BLaER1 (cell line): ENCODE measurements around the gene CLEC18A.

ENCODE experiments used
- H3K27ac ChIP-seq: shearing (Covaris generic); formaldehyde crosslinking; 2 replicates; pipeline ENCODE4 v1.8.1; 2022
- H3K27me3 ChIP-seq: shearing (Covaris generic); formaldehyde crosslinking; 2 replicates; pipeline ENCODE4 v1.8.1; 2022
- H3K36me3 ChIP-seq: shearing (Covaris generic); formaldehyde crosslinking; 2 replicates; pipeline ENCODE4 v1.8.1; 2022
- H3K4me1 ChIP-seq: shearing (Covaris generic); formaldehyde crosslinking; 2 replicates; pipeline ENCODE4 v1.8.1; 2022
- H3K4me2 ChIP-seq: shearing (Covaris generic); formaldehyde crosslinking; 2 replicates; pipeline ENCODE4 v1.8.1; 2022
- H3K4me3 ChIP-seq: shearing (Covaris generic); formaldehyde crosslinking; 2 replicates; pipeline ENCODE4 v1.8.1; 2022
- H3K9ac ChIP-seq: shearing (Covaris generic); formaldehyde crosslinking; 2 replicates; pipeline ENCODE4 v1.8.1; 2022
- H3K9me3 ChIP-seq: shearing (Covaris generic); formaldehyde crosslinking; 2 replicates; pipeline ENCODE4 v1.8.1; 2022
- H4K20me1 ChIP-seq: shearing (Covaris generic); formaldehyde crosslinking; 2 replicates; pipeline ENCODE4 v1.8.1; 2022
- Cebpa-rat ChIP-seq: shearing (Covaris generic); IDR thresholded peaks from 2 replicates; pipeline ENCODE4 v1.8.1; 2022

The CLEC18A gene

GRCh38 chr16:69917739-69918138 lies 33.4 kb upstream of the CLEC18A start:
- no peak overlapping the region for H3K27ac ChIP-seq
- no peaks in the 10 kb centered on the region for H3K27me3 ChIP-seq
- H3K4me1 ChIP-seq, result peaks cover 9% of the 10 kb centered on the region
- no peak overlapping the region for H3K9ac ChIP-seq
- H3K36me3 ChIP-seq, result peaks cover 9% of the 10 kb centered on the region; the same call in 1 of the 2 replicates
- no peak overlapping the region for H3K4me3 ChIP-seq
- no peaks in the 10 kb centered on the region for H3K9me3 ChIP-seq
- H4K20me1 ChIP-seq, result no peaks in the 10 kb centered on the region
- no peak for TF ChIP-seq Cebpa-rat
- H3K4me2 ChIP-seq, result no peak overlapping the region

GRCh38 chr16:69918241-69918640 lies 32.9 kb upstream of the CLEC18A start:
- no peak for TF ChIP-seq Cebpa-rat
- Histone ChIP-seq H3K36me3 (peaks cover 9% of the 10 kb centered on the region; the same call in 1 of the 2 replicates), H3K9ac (no peak overlapping the region), H3K9me3 (no peaks in the 10 kb centered on the region), H3K4me1 (peaks cover 14% of the 10 kb centered on the region), H3K4me2 (no peak overlapping the region), H3K4me3 (no peak overlapping the region), H4K20me1 (no peaks in the 10 kb centered on the region), H3K27me3 (no peaks in the 10 kb centered on the region), H3K27ac (no peak overlapping the region)

GRCh38 chr16:69921127-69921526 lies 30.0 kb upstream of the CLEC18A start:
- peaks cover 42% of the 10 kb centered on the region for H3K4me1 ChIP-seq
- no peaks in the 10 kb centered on the region for H4K20me1 ChIP-seq
- H3K9ac ChIP-seq, result no peak overlapping the region
- peaks cover 18% of the 10 kb centered on the region; the same call in 1 of the 2 replicates for H3K36me3 ChIP-seq
- no peak for TF ChIP-seq Cebpa-rat
- no peaks in the 10 kb centered on the region for H3K27me3 ChIP-seq
- H3K27ac ChIP-seq, result no peak overlapping the region
- no peak overlapping the region for H3K4me2 ChIP-seq
- H3K4me3 ChIP-seq, result no peak overlapping the region
- H3K9me3 ChIP-seq, result no peaks in the 10 kb centered on the region

GRCh38 chr16:69922200-69922599 lies 28.9 kb upstream of the CLEC18A start:
- no peaks in the 10 kb centered on the region for H4K20me1 ChIP-seq
- TF ChIP-seq Cebpa-rat, result no peak

GRCh38 chr16:69924041-69924775 lies 26.9 kb upstream of the CLEC18A start:
- peak overlapping the region; percentile 40; the same call in 1 of the 2 replicates for H3K9ac ChIP-seq
- H3K4me2 ChIP-seq, result peak overlapping the region; percentile 70

More at GRCh38 chr16:69922200-69922599, 28.9 kb upstream of the CLEC18A start:
- Histone ChIP-seq H3K27me3 (no peaks in the 10 kb centered on the region), H3K27ac (no peak overlapping the region), H3K36me3 (peaks cover 17% of the 10 kb centered on the region; the same call in 1 of the 2 replicates), H3K9me3 (no peaks in the 10 kb centered on the region), H3K4me1 (peaks cover 52% of the 10 kb centered on the region), H3K4me2 (peak overlapping the region; percentile 15; the same call in 1 of the 2 replicates), H3K4me3 (no peak overlapping the region), H3K9ac (no peak overlapping the region)

GRCh38 chr16:69924777-69925191 lies 26.4 kb upstream of the CLEC18A start:
- 0 out of 2 replicates have a peak, but pooled peaks cover 9% of the 10 kb centered on the region for H3K36me3 ChIP-seq
- TF ChIP-seq Cebpa-rat, result no peak
- H3K4me1 ChIP-seq, result peaks cover 78% of the 10 kb centered on the region
- no peaks in the 10 kb centered on the region for H3K9me3 ChIP-seq
- peak overlapping the region; percentile 46 for H3K4me2 ChIP-seq
- H3K4me3 ChIP-seq, result no peak overlapping the region
- H3K27me3 ChIP-seq, result no peaks in the 10 kb centered on the region
- no peak overlapping the region for H3K9ac ChIP-seq
- H4K20me1 ChIP-seq, result no peaks in the 10 kb centered on the region
- no peak overlapping the region for H3K27ac ChIP-seq

More at GRCh38 chr16:69924041-69924775, 26.9 kb upstream of the CLEC18A start:
- Histone ChIP-seq H3K27me3 (no peaks in the 10 kb centered on the region), H3K4me1 (peaks cover 72% of the 10 kb centered on the region), H3K27ac (peak overlapping the region; percentile 61), H4K20me1 (no peaks in the 10 kb centered on the region), H3K36me3 (0 out of 2 replicates have a peak, but pooled peaks cover 9% of the 10 kb centered on the region), H3K4me3 (no peak overlapping the region), H3K9me3 (no peaks in the 10 kb centered on the region)
- no peak for TF ChIP-seq Cebpa-rat

- no peak for TF ChIP-seq Cebpa-rat
- Histone ChIP-seq H3K27ac (no peak overlapping the region), H3K36me3 (0 out of 2 replicates have a peak, but pooled peaks cover 9% of the 10 kb centered on the region), H3K9me3 (no peaks in the 10 kb centered on the region), H4K20me1 (no peaks in the 10 kb centered on the region), H3K4me2 (peak overlapping the region; percentile 1; the same call in 1 of the 2 replicates), H3K9ac (no peak overlapping the region), H3K27me3 (no peaks in the 10 kb centered on the region), H3K4me3 (no peak overlapping the region), H3K4me1 (peaks cover 82% of the 10 kb centered on the region)
Observed at GRCh38 chr16:69925311-69925710, 25.8 kb upstream of the CLEC18A start.

- Histone ChIP-seq H3K4me3 (no peak overlapping the region), H4K20me1 (no peaks in the 10 kb centered on the region), H3K27me3 (no peaks in the 10 kb centered on the region), H3K4me1 (peaks cover 82% of the 10 kb centered on the region), H3K4me2 (peak overlapping the region; percentile 73), H3K9me3 (no peaks in the 10 kb centered on the region), H3K9ac (no peak overlapping the region), H3K27ac (peak overlapping the region; percentile 77; the same call in 1 of the 2 replicates), H3K36me3 (peaks cover 17% of the 10 kb centered on the region)
- no peak for TF ChIP-seq Cebpa-rat
Observed at GRCh38 chr16:69926241-69926640, 24.9 kb upstream of the CLEC18A start.

GRCh38 chr16:69927056-69927757 lies 23.9 kb upstream of the CLEC18A start:
- Histone ChIP-seq H3K9ac (peak overlapping the region; percentile 51; the same call in 1 of the 2 replicates), H3K4me1 (peaks cover 81% of the 10 kb centered on the region), H3K9me3 (no peaks in the 10 kb centered on the region), H4K20me1 (no peaks in the 10 kb centered on the region), H3K27me3 (no peaks in the 10 kb centered on the region), H3K36me3 (peaks cover 26% of the 10 kb centered on the region), H3K4me2 (peak overlapping the region; percentile 73), H3K27ac (peak overlapping the region; percentile 77), H3K4me3 (0 out of 2 replicates have a peak overlapping the region, but pooled peaks have one; percentile 1)
- no peak for TF ChIP-seq Cebpa-rat

- no peaks in the 10 kb centered on the region for H3K27me3 ChIP-seq
- no peak overlapping the region; the same call in 1 of the 2 replicates for H3K9ac ChIP-seq
Observed at GRCh38 chr16:69928856-69929400, 22.2 kb upstream of the CLEC18A start.

More at GRCh38 chr16:69928856-69929400, 22.2 kb upstream of the CLEC18A start:
- H3K4me2 ChIP-seq, result peak overlapping the region; percentile 73
- no peaks in the 10 kb centered on the region for H3K9me3 ChIP-seq
- H3K36me3 ChIP-seq, result peaks cover 42% of the 10 kb centered on the region
- H3K27ac ChIP-seq, result peak overlapping the region; percentile 5
- no peak for TF ChIP-seq Cebpa-rat
- H4K20me1 ChIP-seq, result no peaks in the 10 kb centered on the region
- H3K4me1 ChIP-seq, result peaks cover 81% of the 10 kb centered on the region
- no peak overlapping the region for H3K4me3 ChIP-seq
